HG03066 (cell line): ENCODE measurements around the gene ETNK2.

Experiments used
- ATAC-seq: cut with Tn5 transposase; IDR thresholded peaks from one replicate; pipeline ENCODE4 v1.9.1; 2021; ENCODE audit warnings: low read depth; ENCODE audit not compliant: unreplicated experiment

ETNK2 gene

DNA sequence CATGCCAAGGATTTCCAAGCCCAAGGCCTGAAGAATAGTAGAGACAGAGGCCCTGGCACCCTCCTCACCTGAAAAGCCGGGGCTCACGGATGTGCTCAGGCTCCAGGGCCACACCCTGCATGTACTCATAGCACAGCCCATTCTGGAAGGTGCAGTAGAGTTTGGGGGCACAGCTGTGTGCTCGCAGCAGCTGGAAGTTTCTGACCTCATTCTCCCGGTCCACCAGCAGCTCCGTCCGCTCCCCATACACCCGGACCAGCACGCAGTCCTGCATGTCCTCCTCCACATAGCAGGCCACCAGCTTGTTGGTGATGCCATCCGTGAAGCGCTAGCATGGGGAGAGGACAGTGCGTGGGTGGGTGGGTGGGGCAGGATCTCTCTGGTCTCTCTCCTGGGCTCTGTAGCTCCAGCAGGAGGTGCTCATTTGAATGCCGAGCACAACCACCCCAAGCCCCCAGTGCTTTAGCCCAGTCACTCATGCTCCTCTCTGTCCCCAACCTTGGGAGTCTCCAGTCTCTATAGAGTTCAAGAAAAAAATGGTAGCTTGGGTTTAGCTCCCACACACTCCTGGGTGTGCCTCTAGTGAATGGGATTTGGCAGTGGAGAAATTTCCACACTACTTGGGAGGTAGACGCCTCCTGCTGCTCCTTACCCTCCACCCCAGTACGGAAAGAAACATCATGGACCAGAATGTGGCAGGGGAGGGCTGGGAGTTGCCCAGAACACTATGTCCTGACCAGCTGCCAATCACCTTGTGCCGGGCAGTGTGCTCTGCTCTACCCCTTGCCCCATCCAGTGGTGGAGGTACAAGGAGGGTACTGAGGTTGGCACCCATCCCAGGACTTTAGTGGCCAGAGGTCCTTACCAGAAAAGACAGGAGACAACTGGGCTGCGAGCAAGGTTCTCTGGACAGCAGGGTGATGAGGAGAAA, 1.9 kb downstream of the ETNK2 start:
- ATAC-seq = no peak

- no peak for ATAC-seq
These were observed 2.7 kb downstream of the ETNK2 start for GRCh38 chr1:204149107-204149506.

DNA sequence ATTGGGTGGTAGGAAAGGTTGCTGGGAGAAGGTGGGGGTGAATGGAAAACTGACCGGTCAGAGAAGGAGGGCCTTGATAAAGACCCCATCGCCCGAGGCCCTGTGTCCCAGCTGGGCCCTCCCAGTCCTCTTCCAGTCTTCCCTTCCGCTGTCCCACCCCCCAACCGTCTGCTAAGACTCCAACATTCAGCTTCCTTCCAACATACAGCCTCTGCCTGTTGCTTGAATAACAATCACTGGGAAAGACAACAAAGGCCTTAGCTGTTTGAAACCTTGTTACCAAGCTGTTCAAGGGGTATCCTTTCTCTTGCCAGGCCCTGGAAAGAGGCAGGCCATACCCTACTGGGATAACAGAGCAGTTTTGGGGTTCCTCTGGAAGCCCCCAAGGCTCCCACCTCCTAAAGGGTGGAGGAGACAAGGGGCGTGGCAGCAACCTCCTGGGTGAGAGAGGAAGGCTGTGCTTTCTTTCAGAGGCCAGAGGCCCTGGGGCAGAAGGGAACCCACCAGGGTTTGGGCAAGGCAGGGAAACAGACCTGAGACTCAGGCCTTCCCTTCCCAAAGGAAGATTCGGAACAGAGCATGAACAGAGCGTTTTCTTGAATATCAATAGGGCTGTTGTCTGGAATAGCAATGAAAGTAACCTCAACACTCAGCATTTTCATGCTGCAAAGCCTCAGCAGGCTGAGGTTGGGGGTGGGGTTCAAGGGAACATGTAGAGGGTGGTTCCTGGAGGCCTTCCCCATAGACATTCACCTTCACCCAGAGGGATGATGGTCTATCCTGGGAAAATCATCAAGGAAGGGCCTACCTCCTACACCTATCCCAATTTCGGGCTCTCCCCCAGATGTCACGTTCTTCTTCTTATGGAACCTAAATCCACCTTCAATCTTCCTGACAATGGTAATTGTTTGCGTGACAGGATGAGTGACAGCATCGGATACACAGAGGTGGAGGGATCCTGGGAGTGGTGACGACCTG, 4.1 kb downstream of the ETNK2 start:
- ATAC-seq = no peak

DNA sequence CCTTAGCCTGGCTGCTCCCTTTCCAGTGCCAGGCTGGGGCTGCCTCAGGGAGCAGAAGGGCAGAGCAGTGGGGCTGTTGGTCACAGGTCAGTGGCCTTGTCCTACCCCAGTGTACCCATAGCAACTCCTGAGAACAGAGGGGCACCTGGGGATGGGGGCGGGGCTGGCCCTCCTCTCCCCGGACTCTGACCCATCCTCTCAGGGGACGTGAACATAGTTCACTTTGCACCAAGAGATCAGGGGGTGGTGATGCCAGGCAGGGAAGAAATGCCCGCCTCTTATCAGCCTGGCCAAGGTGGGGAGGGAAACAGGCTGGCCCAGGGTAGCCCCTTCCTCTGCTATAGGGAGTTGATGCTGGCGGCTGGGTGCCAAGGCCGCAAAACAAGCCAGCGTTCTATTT, 4.9 kb downstream of the ETNK2 start:
- ATAC-seq = no peak

- ATAC-seq = no peak
These were observed 5.5 kb downstream of the ETNK2 start for GRCh38 chr1:204146309-204146708.

DNA sequence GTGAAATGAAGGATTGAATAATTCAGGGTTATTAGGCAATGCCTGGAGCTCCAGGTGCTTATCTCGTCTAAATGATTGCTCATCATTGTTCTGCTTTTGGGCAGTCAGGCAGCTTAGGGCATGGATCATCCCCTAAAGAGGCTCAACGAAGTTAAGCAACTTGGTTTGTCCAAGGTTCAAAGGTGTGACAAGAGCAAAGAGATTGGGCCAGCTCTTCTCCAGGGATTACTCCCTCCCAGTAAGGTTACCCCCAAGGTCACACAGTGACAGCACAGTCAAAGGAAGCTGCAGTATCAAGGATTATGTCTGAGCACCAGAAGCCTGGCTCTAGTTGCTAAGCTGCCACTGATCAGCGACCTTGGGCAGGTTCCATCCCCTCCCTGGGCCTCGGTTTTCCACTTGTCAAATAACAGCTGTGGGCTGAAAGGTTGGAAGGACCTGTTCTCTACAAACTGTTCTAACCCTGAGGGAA, 6.8 kb downstream of the ETNK2 start:
- no peak for ATAC-seq

GRCh38 chr1:204143276-204144041, 8.4 kb downstream of the ETNK2 start:
- ATAC-seq = no peak

DNA sequence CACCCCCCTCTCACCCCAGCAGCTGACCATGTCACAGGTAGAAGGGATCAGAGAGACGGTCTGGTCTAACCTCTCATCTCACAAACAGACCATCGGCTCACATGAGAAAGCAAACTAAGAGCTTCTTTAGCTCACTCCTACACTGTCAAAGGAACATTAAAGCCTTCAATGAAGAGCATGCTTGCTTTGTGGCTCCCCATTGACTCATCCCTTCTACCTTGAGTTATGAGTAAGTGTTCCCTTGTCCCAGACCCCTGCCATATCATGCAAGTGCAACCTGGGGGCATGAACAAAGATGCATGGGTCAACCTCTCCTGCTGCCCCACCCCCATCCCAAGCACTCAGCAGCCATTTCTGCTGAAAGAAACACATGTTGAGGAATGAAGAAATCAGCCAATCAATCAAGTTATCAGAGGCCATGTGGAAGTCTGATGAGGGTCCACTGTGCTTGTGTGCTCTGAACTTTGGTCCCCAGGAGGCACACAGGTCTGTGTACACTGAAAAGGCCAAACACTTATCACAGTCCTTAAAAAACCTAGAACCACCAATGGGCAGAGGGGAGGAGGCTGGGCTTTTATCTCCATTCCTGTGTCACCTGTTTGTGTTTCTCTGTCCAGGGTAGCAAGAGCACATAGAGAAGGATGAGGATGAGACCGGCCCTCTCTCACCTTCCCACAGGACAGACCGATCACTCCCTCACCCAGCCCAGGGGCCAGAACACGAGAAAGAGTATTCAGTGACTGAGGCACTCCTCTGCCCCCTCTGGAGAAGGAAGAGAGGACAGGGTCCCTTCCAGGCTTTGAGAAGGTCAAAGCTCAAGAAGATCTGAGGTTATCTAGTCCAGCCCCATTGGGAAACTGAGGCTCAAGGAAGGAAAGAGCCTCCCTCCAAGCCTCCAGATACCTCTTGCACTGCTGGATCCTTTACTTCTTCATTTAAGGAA, 9.5 kb downstream of the ETNK2 start:
- ATAC-seq = no peak

GRCh38 chr1:204141131-204141530, 10.7 kb downstream of the ETNK2 start:
- no peak for ATAC-seq

DNA sequence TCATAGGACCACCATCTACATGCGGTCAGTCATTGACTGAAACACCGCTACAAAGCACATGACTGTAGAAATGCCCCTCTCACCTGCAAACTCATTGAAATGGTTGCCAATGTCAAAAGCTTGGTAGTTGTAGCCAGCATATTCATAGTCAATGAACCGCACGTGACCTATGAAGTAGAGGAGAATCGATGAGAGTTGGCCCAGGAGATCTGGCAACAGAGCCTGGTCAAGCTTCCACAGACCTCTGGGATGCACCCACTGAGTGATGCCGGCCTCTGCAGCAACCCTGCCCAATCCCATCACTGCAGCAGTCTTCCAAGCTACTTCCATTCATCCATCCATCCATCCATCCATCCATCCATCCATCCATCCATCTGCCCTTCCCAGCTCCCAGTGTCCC, 11.9 kb downstream of the ETNK2 start:
- no peak for ATAC-seq

GRCh38 chr1:204139088-204139487, 12.8 kb downstream of the ETNK2 start:
- ATAC-seq = no peak

- ATAC-seq = no peak
These were observed 15.0 kb downstream of the ETNK2 start for GRCh38 chr1:204136814-204137213.

DNA sequence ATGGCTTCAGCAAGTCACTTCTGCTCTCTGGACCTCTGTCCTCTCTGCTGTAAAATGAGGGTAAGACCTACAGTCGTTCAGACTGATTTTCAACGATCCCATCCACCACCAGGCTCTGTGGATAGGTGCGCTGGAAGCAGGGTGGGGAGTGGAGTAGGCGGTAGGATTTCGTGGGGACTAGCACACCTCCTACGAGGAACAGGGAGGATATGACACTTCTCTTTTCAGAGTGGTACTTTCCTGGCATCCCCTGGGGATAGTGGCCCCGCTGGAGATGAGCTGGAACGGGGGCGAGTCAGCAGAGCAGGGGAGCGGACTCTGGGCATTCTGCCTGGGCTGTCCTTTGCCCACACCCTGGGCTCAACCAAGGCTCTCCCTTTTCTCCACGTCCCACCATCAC, 17.7 kb downstream of the ETNK2 start:
- ATAC-seq = no peak

GRCh38 chr1:204132718-204133117, 19.1 kb downstream of the ETNK2 start:
- ATAC-seq = no peak

GRCh38 chr1:204131978-204132377, 19.9 kb downstream of the ETNK2 start:
- ATAC-seq = no peak

DNA sequence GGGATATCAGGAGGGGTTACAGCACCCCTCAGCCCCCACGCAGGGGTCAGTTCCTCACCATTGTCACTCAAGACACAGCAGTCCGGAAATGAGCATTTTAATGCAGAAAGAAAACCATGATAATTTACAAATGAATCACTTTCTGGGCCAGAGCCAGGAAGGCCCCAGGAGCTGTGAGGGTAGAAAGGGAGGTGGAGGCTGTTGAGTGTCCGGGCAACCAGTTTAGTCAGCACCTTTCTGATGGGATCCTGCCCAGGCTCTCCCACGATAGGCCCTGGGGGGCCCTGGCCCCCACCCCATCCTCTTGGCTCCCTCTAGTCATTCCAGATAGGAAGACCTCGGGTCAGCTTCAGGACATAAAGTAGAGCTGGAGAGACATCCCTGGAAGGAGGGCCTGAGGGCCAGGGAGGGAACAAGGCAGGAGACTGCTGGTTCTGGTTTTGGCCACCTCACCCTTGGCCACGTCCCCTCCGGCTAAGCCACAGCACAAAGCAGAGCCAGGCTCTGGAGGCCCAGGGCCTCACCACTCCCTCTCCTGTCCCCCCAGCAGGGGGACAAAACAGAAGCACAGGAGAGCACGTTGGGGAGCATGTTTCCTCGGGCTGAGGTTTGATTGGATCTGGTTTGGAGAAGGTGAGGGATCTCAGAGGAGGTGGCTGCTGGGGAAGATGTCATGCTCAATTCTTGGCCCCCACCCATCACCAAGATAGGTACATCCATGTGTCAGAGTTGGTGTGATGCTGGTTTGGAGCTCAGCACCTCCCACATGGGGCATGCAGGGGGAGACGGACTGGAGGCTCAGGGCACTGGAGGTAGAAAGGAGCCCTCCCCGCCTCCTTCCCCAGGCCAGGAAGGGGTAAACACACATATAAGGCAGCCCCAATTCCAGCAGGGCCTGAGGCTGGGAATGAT, 20.6 kb downstream of the ETNK2 start:
- no peak for ATAC-seq

- no peak for ATAC-seq
These were observed 21.7 kb downstream of the ETNK2 start for GRCh38 chr1:204130178-204130577.
